IMR-90 (cell line): ENCODE results near the gene INPP5B. TPM values are rescaled to one million over a fixed set of nuclear protein-coding genes. Genes with fewer than 3 reads are reported as not detected.

Source experiments
- ATAC-seq: fragments of 200-7000 bp; cut with Tn5 transposase; 2 replicates; pipeline ENCODE4 v1.9.1; 2020; ENCODE audit warnings: low read depth, mild to moderate bottlenecking, moderate library complexity
- BruUV-seq: library from RNA; stranded (reverse); fragments of 400-500 nt; replicated peaks from 2 replicates; lab custom pipeline; 2021; lab: Mats Ljungman, UMichigan
- CTCF ChIA-PET: fragments of 300-600 bp; formaldehyde crosslinking; extraction: SDS; loops from one replicate; lab custom pipeline; 2021; ENCODE audit warnings: antibody characterized with exemption; lab: Yijun Ruan, JAX
- POLR2A ChIA-PET: fragments of 300-600 bp; sonication (Branson Sonifier 250); formaldehyde crosslinking; loops from one replicate; lab custom pipeline; 2022; ENCODE audit warnings: antibody characterized with exemption; ENCODE audit not compliant: unreplicated experiment; lab: Charles Lee
- DNase-seq: peaks from one replicate; pipeline ENCODE4 v3.0.0; 2013
- H2AFZ ChIP-seq: replicated peaks from 2 replicates; pipeline ENCODE3; 2013; ENCODE audit warnings: low read length, mild to moderate bottlenecking; ENCODE audit not compliant: poor library complexity
- H2AK5ac ChIP-seq: 2 replicates; pipeline ENCODE4 v1.6.1; 2013; ENCODE audit warnings: low read depth, low read length, inconsistent platforms
- H2AK9ac ChIP-seq: replicated peaks from 2 replicates; pipeline ENCODE3; 2013; ENCODE audit warnings: mild to moderate bottlenecking, low read depth, low read length, moderate library complexity; ENCODE audit not compliant: poor library complexity
- H2BK120ac ChIP-seq: 2 replicates; pipeline ENCODE4 v1.6.1; 2013; ENCODE audit warnings: low read depth, low read length, inconsistent platforms
- H2BK15ac ChIP-seq: 3 replicates; pipeline ENCODE4 v1.6.1; 2013; ENCODE audit warnings: low read depth, low read length, inconsistent platforms
- H2BK20ac ChIP-seq: 2 replicates; pipeline ENCODE4 v1.6.1; 2013; ENCODE audit warnings: low read depth, mild to moderate bottlenecking, inconsistent platforms, low read length, moderate library complexity
- H2BK5ac ChIP-seq: 2 replicates; pipeline ENCODE4 v1.6.1; 2013; ENCODE audit warnings: mild to moderate bottlenecking, low read depth, low read length, inconsistent platforms; ENCODE audit not compliant: poor library complexity, severe bottlenecking
- H3K14ac ChIP-seq: replicated peaks from 2 replicates; pipeline ENCODE4 v1.6.1; 2013; ENCODE audit warnings: low read depth, low read length, inconsistent platforms
- H3K18ac ChIP-seq: 2 replicates; pipeline ENCODE4 v1.6.1; 2013; ENCODE audit warnings: low read depth, low read length, control low read depth
- H3K23ac ChIP-seq: 2 replicates; pipeline ENCODE4 v1.6.1; 2013; ENCODE audit warnings: low read depth, low read length, inconsistent platforms
- H3K27ac ChIP-seq: 2 replicates; pipeline ENCODE4 v1.5.1; 2013; ENCODE audit warnings: mild to moderate bottlenecking, control low read depth, low read length; ENCODE audit not compliant: insufficient read depth
- H3K27me3 ChIP-seq: 2 replicates; pipeline ENCODE4 v1.6.1; 2013; ENCODE audit warnings: low read length; ENCODE audit not compliant: control insufficient read depth, insufficient read depth
- H3K36me3 ChIP-seq: 2 replicates; pipeline ENCODE4 v1.6.1; 2013; ENCODE audit warnings: low read length, mixed read lengths; ENCODE audit not compliant: control insufficient read depth, insufficient read depth
- H3K4ac ChIP-seq: 2 replicates; pipeline ENCODE4 v1.6.1; 2013; ENCODE audit warnings: low read depth, low read length, inconsistent platforms
- H3K4me1 ChIP-seq: 2 replicates; pipeline ENCODE4 v1.6.1; 2013; ENCODE audit warnings: low read length, mixed read lengths; ENCODE audit not compliant: control insufficient read depth, insufficient read depth
- H3K4me2 ChIP-seq: 2 replicates; pipeline ENCODE4 v1.6.1; 2013; ENCODE audit warnings: low read depth, mild to moderate bottlenecking, control low read depth, low read length, moderate library complexity
- H3K4me3 ChIP-seq: 2 replicates; pipeline ENCODE4 v1.5.1; 2013; ENCODE audit warnings: low read depth, mild to moderate bottlenecking, control low read depth, low read length, moderate library complexity; ENCODE audit not compliant: insufficient read depth
- H3K56ac ChIP-seq: 2 replicates; pipeline ENCODE4 v1.6.1; 2013; ENCODE audit warnings: low read length, inconsistent platforms; ENCODE audit not compliant: insufficient read depth; ENCODE audit errors: extremely low read depth
- H3K79me1 ChIP-seq, 2 experiments: 2 replicates each; pipeline ENCODE4 v1.6.1; 2013; ENCODE audit warnings: low read length in 2 of 2, inconsistent platforms in 1 of 2, low read depth in 1 of 2
- H3K9ac ChIP-seq: 2 replicates; pipeline ENCODE4 v1.6.1; 2013; ENCODE audit warnings: low read depth, low read length, control low read depth
- H3K9me1 ChIP-seq: 2 replicates; pipeline ENCODE4 v1.6.1; 2013; ENCODE audit warnings: low read length, inconsistent platforms; ENCODE audit not compliant: insufficient read depth
- H3K9me3 ChIP-seq: 2 replicates; pipeline ENCODE4 v1.6.1; 2013; ENCODE audit warnings: low read length; ENCODE audit not compliant: control insufficient read depth, insufficient read depth
- H4K20me1 ChIP-seq: 2 replicates; pipeline ENCODE4 v1.6.1; 2013; ENCODE audit warnings: low read length, inconsistent platforms; ENCODE audit not compliant: insufficient read depth
- H4K5ac ChIP-seq: 2 replicates; pipeline ENCODE4 v1.6.1; 2013; ENCODE audit warnings: mild to moderate bottlenecking, low read depth, low read length, control low read depth
- H4K8ac ChIP-seq, 2 experiments: 2 replicates each; pipeline ENCODE4 v1.6.1; 2013; ENCODE audit warnings: low read depth in 2 of 2, low read length in 2 of 2, control low read depth in 1 of 2, inconsistent platforms in 1 of 2
- H4K91ac ChIP-seq: 2 replicates; pipeline ENCODE4 v1.6.1; 2013; ENCODE audit warnings: low read depth, low read length, inconsistent platforms; ENCODE audit not compliant: insufficient read depth
- BHLHE40 ChIP-seq: fragments of 150-350 bp; IDR thresholded peaks from 2 replicates; pipeline ENCODE4 v1.6.1; 2016; ENCODE audit warnings: mild to moderate bottlenecking, low read depth, low read length
- CEBPB ChIP-seq: IDR thresholded peaks from 2 replicates; pipeline ENCODE4 v1.6.1; 2012; ENCODE audit warnings: low read depth, low read length, improper control_type of control experiment
- CHD1 ChIP-seq: IDR thresholded peaks from 2 replicates; pipeline ENCODE4 v1.6.1; 2012; ENCODE audit warnings: low read depth, low read length, improper control_type of control experiment
- MAFK ChIP-seq: IDR thresholded peaks from 2 replicates; pipeline ENCODE4 v1.6.1; 2012; ENCODE audit warnings: low read depth, low read length, improper control_type of control experiment
- MAZ ChIP-seq: IDR thresholded peaks from 2 replicates; pipeline ENCODE4 v1.6.1; 2012; ENCODE audit warnings: low read depth, mild to moderate bottlenecking, low read length, improper control_type of control experiment, moderate library complexity, borderline replicate concordance
- MXI1 ChIP-seq: IDR thresholded peaks from 2 replicates; pipeline ENCODE4 v1.6.1; 2012; ENCODE audit warnings: low read depth, mild to moderate bottlenecking, low read length, moderate library complexity, borderline replicate concordance
- POLR2A ChIP-seq: IDR thresholded peaks from 2 replicates; pipeline ENCODE4 v1.6.1; 2012; ENCODE audit warnings: mild to moderate bottlenecking, low read depth, low read length
- RCOR1 ChIP-seq: IDR thresholded peaks from 2 replicates; pipeline ENCODE4 v1.6.1; 2012; ENCODE audit warnings: mild to moderate bottlenecking, low read length, improper control_type of control experiment; ENCODE audit not compliant: insufficient replicate concordance
- SMC3 ChIP-seq: fragments of 150-350 bp; IDR thresholded peaks from 2 replicates; pipeline ENCODE4 v1.6.1; 2016; ENCODE audit warnings: low read depth, mild to moderate bottlenecking, antibody characterized with exemption, low read length, moderate library complexity
- WGBS, 2 experiments: methylation state at CpG; one replicate each; pipeline versions ENCODE4 v1.1.5 to v1.1.7; 2013; ENCODE audit warnings: missing lambda C conversion rate in 2 of 2; ENCODE audit not compliant: insufficient read length in 1 of 2; ENCODE audit errors: extremely low coverage in 2 of 2; 5-methylcytosine and 5-hydroxymethylcytosine counted together
- dilution Hi-C: fragments of 300-500 bp; cut with HindIII; formaldehyde crosslinking; loops from one replicate; pipeline ENCODE4 v1.14.3; 2018; ENCODE audit warnings: low sequenced_read_pairs; ENCODE audit not compliant: unreplicated experiment
- in situ Hi-C: fragments of 300-500 bp; cut with MboI; formaldehyde crosslinking; loops from 3 replicates; pipeline ENCODE4 v1.14.3; 2019; ENCODE audit warnings: low sequenced_read_pairs, inconsistent platforms, mixed read lengths
- intact Hi-C: fragments of 100-400 bp; cut with micrococcal nuclease; formaldehyde crosslinking; loops from 2 replicates; pipeline ENCODE4 v1.10.0; 2022
- polyA plus RNA-seq, 3 experiments: library from polyadenylated mRNA; depleted of rRNA; stranded (reverse); fragments of >200 nt; gene quantifications; 2 replicates each; pipeline ENCODE4 v1.2.3, GENCODE V29; 2012; ENCODE audit warnings: low replicate concordance in 1 of 3
- total RNA-seq: library from RNA; depleted of rRNA; stranded (reverse); fragments of >200 nt; gene quantifications from 2 replicates; pipeline ENCODE4 v1.2.3, GENCODE V29; 2012
- TF ChIP-seq, protein P1 (sequence below): fragments of 150-350 bp; IDR thresholded peaks from 2 replicates; pipeline ENCODE4 v1.6.1; 2016; ENCODE audit warnings: low read depth, mild to moderate bottlenecking, low read length, moderate library complexity, borderline replicate concordance

The INPP5B gene
- total and polyA plus RNA-seq, 2 of the 4 experiments (the other 2 are of a cell fraction) = 9.4 to 20.4 TPM

DNA sequence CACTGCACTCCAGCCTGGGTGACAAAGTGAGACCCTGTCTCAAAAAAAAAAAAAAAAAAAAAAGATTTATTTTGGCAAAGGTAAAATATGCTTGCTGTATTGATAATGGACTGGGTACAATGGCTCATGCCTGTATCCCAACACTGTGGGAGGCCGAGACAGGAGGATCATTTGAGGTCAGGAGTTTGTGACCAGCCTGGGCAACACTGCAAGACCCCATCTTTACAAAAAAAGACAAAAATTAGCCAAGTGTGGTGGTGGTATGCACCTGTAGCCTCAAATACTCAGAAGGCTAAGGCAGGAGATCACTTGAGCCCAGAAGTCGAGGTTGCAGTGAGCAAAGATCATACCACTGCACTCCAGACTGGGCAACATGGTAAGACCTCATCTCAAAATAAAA, 36.7 kb upstream of the INPP5B start:
- Histone ChIP-seq H3K9me3 (no peaks in the 10 kb centered on the region), H3K56ac (no peak overlapping the region), H3K14ac (no peak overlapping the region), H3K79me1 (peaks cover 14 to 21% of the 10 kb centered on the region in 2 experiments; a peak in 3 of 4 replicates), H2BK120ac (no peak overlapping the region), H4K91ac (no peak overlapping the region), H3K4ac (no peak overlapping the region), H2BK20ac (no peak overlapping the region), H3K9ac (no peak overlapping the region), H3K18ac (no peak overlapping the region), H3K4me1 (no peaks in the 10 kb centered on the region), H2AFZ (no peak overlapping the region), H4K8ac (no peak overlapping the region), H3K4me2 (no peak overlapping the region), H4K20me1 (no peaks in the 10 kb centered on the region), H3K9me1 (no peaks in the 10 kb centered on the region), H2BK5ac (no peak overlapping the region), H3K4me3 (no peak overlapping the region), H3K36me3 (peaks cover 46% of the 10 kb centered on the region), H3K27me3 (no peaks in the 10 kb centered on the region), H2BK15ac (no peak overlapping the region), H2AK9ac (no peak overlapping the region), H4K5ac (no peak overlapping the region), H3K23ac (no peak overlapping the region), H3K27ac (no peak overlapping the region), H2AK5ac (no peak overlapping the region)
- intact Hi-C loops (no loop called here), in situ Hi-C loops (loop anchor here (5.0 kb wide), 1 partner anchor 116 kb away; no protein-coding TSS in a partner anchor), dilution Hi-C loops (no loop called here)
- WGBS, 2 experiments = no CpG with 5 or more reads among the region's 2 CpGs
- BruUV-seq = no TSS peak
- CTCF ChIA-PET = interaction anchor here (0.7 kb wide), 1 partner anchor 469 kb away, joined by 5 read pairs; no protein-coding TSS in a partner anchor
- no peak for ATAC-seq
- POLR2A ChIA-PET = no interaction called here
- TF ChIP-seq CHD1 (no peak), RCOR1 (no peak), MAFK (no peak), SMC3 (no peak), POLR2A (no peak), MXI1 (no peak), CEBPB (no peak), BHLHE40 (no peak), MAZ (no peak)
- TF ChIP-seq, protein P1, sequence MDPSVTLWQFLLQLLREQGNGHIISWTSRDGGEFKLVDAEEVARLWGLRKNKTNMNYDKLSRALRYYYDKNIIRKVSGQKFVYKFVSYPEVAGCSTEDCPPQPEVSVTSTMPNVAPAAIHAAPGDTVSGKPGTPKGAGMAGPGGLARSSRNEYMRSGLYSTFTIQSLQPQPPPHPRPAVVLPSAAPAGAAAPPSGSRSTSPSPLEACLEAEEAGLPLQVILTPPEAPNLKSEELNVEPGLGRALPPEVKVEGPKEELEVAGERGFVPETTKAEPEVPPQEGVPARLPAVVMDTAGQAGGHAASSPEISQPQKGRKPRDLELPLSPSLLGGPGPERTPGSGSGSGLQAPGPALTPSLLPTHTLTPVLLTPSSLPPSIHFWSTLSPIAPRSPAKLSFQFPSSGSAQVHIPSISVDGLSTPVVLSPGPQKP = no peak
- DNase-seq = no peak
